ENCODE measurements around the gene COL19A1.

The COL19A1 gene

DNA sequence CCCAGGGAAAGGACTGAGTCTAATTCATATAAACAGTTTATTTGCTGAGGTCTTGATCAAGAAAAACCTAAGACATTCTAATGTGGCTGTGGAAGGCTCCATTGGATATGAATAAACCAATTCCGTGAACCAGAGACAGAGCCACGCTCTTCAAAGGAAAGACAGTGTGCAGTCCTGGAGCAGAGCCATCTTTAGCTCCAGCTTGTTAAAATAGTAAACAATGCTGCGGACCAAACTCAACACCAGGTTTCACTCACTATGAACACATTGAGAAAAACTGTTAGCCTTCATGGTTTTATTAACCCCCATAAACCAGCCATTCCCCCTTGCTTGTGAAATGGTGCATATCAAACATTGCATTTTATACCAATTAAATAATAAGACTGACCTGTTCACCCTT, 374.7 kb downstream of the COL19A1 start:
- TF ChIP-seq, protein P1, sequence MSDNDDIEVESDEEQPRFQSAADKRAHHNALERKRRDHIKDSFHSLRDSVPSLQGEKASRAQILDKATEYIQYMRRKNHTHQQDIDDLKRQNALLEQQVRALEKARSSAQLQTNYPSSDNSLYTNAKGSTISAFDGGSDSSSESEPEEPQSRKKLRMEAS (IDR thresholded peaks at IDR 0.05; ENCODE audit: low read depth, low read length), result no peak
- TF ChIP-seq POLR2A (IDR thresholded peaks at IDR 0.05; ENCODE audit: extremely low read depth, insufficient read length) (no peak), MYC (IDR thresholded peaks at IDR 0.05; ENCODE audit: low read depth, low read length) (no peak)
- TF ChIP-seq, protein P2, sequence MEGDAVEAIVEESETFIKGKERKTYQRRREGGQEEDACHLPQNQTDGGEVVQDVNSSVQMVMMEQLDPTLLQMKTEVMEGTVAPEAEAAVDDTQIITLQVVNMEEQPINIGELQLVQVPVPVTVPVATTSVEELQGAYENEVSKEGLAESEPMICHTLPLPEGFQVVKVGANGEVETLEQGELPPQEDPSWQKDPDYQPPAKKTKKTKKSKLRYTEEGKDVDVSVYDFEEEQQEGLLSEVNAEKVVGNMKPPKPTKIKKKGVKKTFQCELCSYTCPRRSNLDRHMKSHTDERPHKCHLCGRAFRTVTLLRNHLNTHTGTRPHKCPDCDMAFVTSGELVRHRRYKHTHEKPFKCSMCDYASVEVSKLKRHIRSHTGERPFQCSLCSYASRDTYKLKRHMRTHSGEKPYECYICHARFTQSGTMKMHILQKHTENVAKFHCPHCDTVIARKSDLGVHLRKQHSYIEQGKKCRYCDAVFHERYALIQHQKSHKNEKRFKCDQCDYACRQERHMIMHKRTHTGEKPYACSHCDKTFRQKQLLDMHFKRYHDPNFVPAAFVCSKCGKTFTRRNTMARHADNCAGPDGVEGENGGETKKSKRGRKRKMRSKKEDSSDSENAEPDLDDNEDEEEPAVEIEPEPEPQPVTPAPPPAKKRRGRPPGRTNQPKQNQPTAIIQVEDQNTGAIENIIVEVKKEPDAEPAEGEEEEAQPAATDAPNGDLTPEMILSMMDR (IDR thresholded peaks at IDR 0.05; ENCODE audit: low read depth, low read length), result no peak
- DNase-seq (ENCODE audit: low read depth), result no peak
- H3K4me3 ChIP-seq (ENCODE audit: low read depth, low read length), result no peak overlapping the region

DNA sequence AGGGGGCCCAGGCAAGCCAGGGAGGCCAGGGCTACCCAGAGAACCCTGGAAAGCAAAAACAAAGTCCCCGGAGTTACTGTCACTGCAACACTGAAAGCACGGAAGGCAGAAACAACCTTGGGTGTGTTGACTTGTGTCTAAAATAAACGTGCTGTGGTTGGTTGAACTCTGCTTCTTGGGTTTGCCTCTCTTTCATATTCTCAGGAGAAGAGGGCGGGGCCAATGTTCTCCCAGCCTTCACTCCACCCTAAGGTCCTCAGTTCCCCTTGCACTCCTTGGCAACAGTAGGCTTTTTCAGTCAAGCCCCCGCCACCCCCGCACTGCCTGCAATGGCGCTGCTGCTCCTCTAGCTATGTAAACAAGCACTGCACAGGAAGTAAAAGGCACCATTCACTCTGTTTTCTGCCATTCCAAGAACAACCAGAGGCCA, 375.6 kb downstream of the COL19A1 start:
- H3K4me3 ChIP-seq (ENCODE audit: low read depth, low read length), result no peak overlapping the region
- TF ChIP-seq, protein P1 (IDR thresholded peaks at IDR 0.05; ENCODE audit: low read depth, low read length), result no peak
- TF ChIP-seq, protein P2 (IDR thresholded peaks at IDR 0.05; ENCODE audit: low read depth, low read length), result no peak
- TF ChIP-seq POLR2A (IDR thresholded peaks at IDR 0.05; ENCODE audit: extremely low read depth, insufficient read length), result no peak
- TF ChIP-seq MYC (IDR thresholded peaks at IDR 0.05; ENCODE audit: low read depth, low read length), result no peak
- no peak for DNase-seq (ENCODE audit: low read depth)

DNA sequence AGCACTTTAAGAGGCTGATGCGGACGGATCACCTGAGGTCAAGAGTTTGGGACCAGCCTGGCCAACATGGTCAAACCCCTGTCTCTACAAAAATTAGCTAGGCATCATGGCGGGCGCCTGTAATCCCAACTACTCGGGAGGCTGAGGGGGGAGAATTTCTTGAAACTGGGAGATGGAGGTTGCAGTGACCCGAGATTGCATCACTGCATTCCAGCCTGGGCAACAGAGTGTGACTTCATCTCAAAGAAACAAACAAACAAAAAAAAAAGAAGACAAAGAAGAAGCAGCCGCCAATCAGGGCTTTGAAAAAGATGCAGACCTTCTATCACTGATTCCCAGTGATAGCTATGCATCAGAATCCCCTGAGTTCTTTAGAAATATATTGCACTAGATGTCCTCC, 379.8 kb downstream of the COL19A1 start:
- DNase-seq (ENCODE audit: low read depth), result no peak
- TF ChIP-seq, protein P2 (IDR thresholded peaks at IDR 0.05; ENCODE audit: low read depth, low read length), result no peak
- TF ChIP-seq POLR2A (IDR thresholded peaks at IDR 0.05; ENCODE audit: extremely low read depth, insufficient read length) (no peak), MYC (IDR thresholded peaks at IDR 0.05; ENCODE audit: low read depth, low read length) (no peak)
- TF ChIP-seq, protein P1 (IDR thresholded peaks at IDR 0.05; ENCODE audit: low read depth, low read length), result no peak
- H3K4me3 ChIP-seq (ENCODE audit: low read depth, low read length), result no peak overlapping the region

DNA sequence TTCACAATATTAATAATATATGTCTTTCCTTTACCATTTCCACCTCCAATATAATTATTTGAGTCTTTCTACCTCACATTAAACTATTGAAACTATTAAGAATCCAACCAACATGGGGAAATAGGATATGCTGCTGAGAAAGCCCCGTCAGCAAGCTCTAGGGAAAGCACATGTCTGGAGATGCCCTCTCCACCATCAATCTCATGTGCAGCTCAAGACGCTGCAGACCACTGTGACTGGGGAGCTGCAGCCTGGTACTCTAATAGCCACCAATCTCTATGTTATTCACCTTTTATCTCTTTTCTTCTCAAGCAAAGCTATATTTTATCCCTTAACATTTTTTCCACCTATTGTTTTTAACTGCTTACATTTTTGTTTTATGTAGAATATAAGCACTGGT, 386.2 kb downstream of the COL19A1 start:
- DNase-seq (ENCODE audit: low read depth), result no peak
- TF ChIP-seq MYC (IDR thresholded peaks at IDR 0.05; ENCODE audit: low read depth, low read length), result no peak
- TF ChIP-seq, protein P2 (IDR thresholded peaks at IDR 0.05; ENCODE audit: low read depth, low read length), result no peak
- TF ChIP-seq, protein P1 (IDR thresholded peaks at IDR 0.05; ENCODE audit: low read depth, low read length), result no peak
- TF ChIP-seq POLR2A (IDR thresholded peaks at IDR 0.05; ENCODE audit: extremely low read depth, insufficient read length), result no peak
- no peak overlapping the region for H3K4me3 ChIP-seq (ENCODE audit: low read depth, low read length)

DNA sequence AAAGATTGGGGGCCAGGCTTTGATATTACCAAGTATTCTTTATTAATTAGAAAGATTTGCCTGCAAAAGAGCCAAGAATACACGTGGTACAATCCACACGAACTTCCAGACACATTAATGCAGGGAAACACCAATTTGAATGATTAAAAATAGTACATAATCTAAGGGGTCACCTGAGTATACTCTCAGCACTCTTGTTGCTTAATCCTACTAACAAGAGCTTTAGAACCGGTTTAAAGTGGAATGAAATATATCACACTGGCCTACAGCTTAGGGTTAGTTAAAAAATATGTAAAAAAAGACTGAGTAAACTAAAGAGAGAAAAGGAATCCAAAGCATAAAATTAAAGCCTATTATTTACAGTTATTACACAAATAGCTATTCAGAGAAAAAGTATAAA, 387.6 kb downstream of the COL19A1 start:
- TF ChIP-seq POLR2A (IDR thresholded peaks at IDR 0.05; ENCODE audit: extremely low read depth, insufficient read length) (no peak), MYC (IDR thresholded peaks at IDR 0.05; ENCODE audit: low read depth, low read length) (no peak)
- TF ChIP-seq, protein P1 (IDR thresholded peaks at IDR 0.05; ENCODE audit: low read depth, low read length), result no peak
- TF ChIP-seq, protein P2 (IDR thresholded peaks at IDR 0.05; ENCODE audit: low read depth, low read length), result no peak
- no peak overlapping the region for H3K4me3 ChIP-seq (ENCODE audit: low read depth, low read length)
- no peak for DNase-seq (ENCODE audit: low read depth)
